ENCODE measurements around the gene HMCN2. TPM values are rescaled to one million over a fixed set of nuclear protein-coding genes. Genes with fewer than 3 reads are reported as not detected.

HMCN2 gene
- total RNA-seq, 1 experiment from 2014 or later, result 5.6 TPM

- TF ChIP-seq ZBTB43 (CRISPR knock-in tag; IDR thresholded peaks at IDR 0.05), result no peak
- TF ChIP-seq NFYB (CRISPR knock-in tag; conservative IDR thresholded peaks at IDR 0.05; ENCODE audit: low read depth), result no peak
- no peak for TF ChIP-seq MYBL2 (CRISPR knock-in tag; IDR thresholded peaks at IDR 0.05)
- TF ChIP-seq E2F4 (CRISPR knock-in tag; IDR thresholded peaks at IDR 0.05; ENCODE audit: borderline replicate concordance, low read depth), result no peak
- TF ChIP-seq USF2 (CRISPR knock-in tag; IDR thresholded peaks at IDR 0.05), result no peak
- TF ChIP-seq MXD4 (CRISPR knock-in tag; IDR thresholded peaks at IDR 0.05; ENCODE audit: borderline replicate concordance), result no peak
- TF ChIP-seq CREM (CRISPR knock-in tag; IDR thresholded peaks at IDR 0.05), result no peak
- no peak for TF ChIP-seq ZNF671 (CRISPR knock-in tag; IDR thresholded peaks at IDR 0.05)
- TF ChIP-seq FOXP4 (CRISPR knock-in tag; IDR thresholded peaks at IDR 0.05), result no peak
- no peak for TF ChIP-seq FOXP1 (CRISPR knock-in tag; IDR thresholded peaks at IDR 0.05; ENCODE audit: borderline replicate concordance)
- TF ChIP-seq ATF2 (CRISPR knock-in tag; IDR thresholded peaks at IDR 0.05; ENCODE audit: borderline replicate concordance, low read depth), result no peak
- no peak for TF ChIP-seq ZNF512 (CRISPR knock-in tag; IDR thresholded peaks at IDR 0.05; ENCODE audit: borderline replicate concordance)
- no peak for TF ChIP-seq TCF7 (CRISPR knock-in tag; IDR thresholded peaks at IDR 0.05; ENCODE audit: low read depth)
- no peak for TF ChIP-seq ELF4 (CRISPR knock-in tag; IDR thresholded peaks at IDR 0.05; ENCODE audit: low read depth)
- no peak for TF ChIP-seq ZNF317 (CRISPR knock-in tag; IDR thresholded peaks at IDR 0.05; ENCODE audit: borderline replicate concordance, low read depth)
- TF ChIP-seq ATF3 (CRISPR knock-in tag; conservative IDR thresholded peaks at IDR 0.05), result no peak
- peaks cover 17% of the 10 kb centered on the region for H3K4me1 Mint-ChIP-seq
- ATAC-seq (no peak), DNase-seq (ENCODE audit: low spot score) (no peak)
- 0 out of 2 replicates have a peak, but pooled peaks cover 4% of the 10 kb centered on the region for H3K36me3 Mint-ChIP-seq
- ChIA-PET POLR2A (interaction anchor here (0.6 kb wide), 1 partner anchor 20 kb away, joined by 3 read pairs; no protein-coding TSS in a partner anchor), CTCF (interaction anchor here (1.4 to 2.0 kb wide), 3 partner anchors 25 to 124 kb away, joined by 3 to 12 read pairs (median 5); no protein-coding TSS in a partner anchor)
- no peaks in the 10 kb centered on the region for H3K27me3 Mint-ChIP-seq (ENCODE audit: low read depth)
- no peaks in the 10 kb centered on the region for H3K9me3 Mint-ChIP-seq
- no peak overlapping the region for H3K27ac Mint-ChIP-seq
- no peak overlapping the region for H3K4me3 Mint-ChIP-seq
These were observed 47.7 kb downstream of the HMCN2 start for GRCh38 chr9:130313103-130313858.

Measured in WTC11 (cell line).